Cardiac septum (tissue), 1 donor: Measurements from ENCODE around the gene ABHD4. TPM values are rescaled to one million over a fixed set of nuclear protein-coding genes. Genes with fewer than 3 reads are reported as not detected.
"Not testable (repeated sequence)": the region's sequence is repeated elsewhere in the genome, so short reads cannot be mapped to it uniquely, and the experiment has no call there.

Experiments
- DNase-seq: peaks from one replicate; pipeline ENCODE4 v3.0.0-alpha.2; 2020; ENCODE audit warnings: low spot score
- intact Hi-C: fragments of 100-400 bp; cut with DNase I; formaldehyde crosslinking; loops from one replicate; pipeline ENCODE4 v1.14.0; 2022
- total RNA-seq: library from RNA; stranded (reverse); fragmentation: NEBNext Ultra II Directional; extraction: Animal tissue kit (Norgen Biotek cat#: 25700); gene quantifications from one replicate; pipeline ENCODE4 v1.2.1, GENCODE V29; 2021
- donor health status: DM: no; HTN: no; CAD: no.

Gene ABHD4
- total RNA-seq, 1 donor from 2014 or later = 18.6 TPM

DNA sequence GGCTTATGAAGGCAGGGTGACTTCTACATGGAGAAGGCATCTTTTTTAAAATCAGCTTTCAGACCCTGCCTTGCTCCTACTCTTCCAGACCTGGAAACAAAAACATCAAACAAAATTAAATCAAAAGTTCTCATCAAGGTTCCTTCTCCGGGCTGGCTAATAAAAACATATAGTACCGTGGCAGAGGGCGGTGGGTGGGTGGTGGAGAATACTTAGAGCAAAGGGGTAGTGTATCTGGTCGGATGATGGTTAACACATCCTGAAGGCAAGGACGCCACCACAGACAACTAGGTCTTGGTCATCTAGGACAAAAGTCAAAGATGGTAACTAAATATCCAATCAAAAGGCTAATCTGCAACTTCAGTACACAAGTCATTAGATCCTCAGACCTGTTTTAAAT, 10.9 kb upstream of the ABHD4 start:
- intact Hi-C loops = loop anchor here (5.0 kb wide), 1 partner anchor 180 kb away; the partner anchor contains the start of gene OXA1L
- DNase-seq = no peak

DNA sequence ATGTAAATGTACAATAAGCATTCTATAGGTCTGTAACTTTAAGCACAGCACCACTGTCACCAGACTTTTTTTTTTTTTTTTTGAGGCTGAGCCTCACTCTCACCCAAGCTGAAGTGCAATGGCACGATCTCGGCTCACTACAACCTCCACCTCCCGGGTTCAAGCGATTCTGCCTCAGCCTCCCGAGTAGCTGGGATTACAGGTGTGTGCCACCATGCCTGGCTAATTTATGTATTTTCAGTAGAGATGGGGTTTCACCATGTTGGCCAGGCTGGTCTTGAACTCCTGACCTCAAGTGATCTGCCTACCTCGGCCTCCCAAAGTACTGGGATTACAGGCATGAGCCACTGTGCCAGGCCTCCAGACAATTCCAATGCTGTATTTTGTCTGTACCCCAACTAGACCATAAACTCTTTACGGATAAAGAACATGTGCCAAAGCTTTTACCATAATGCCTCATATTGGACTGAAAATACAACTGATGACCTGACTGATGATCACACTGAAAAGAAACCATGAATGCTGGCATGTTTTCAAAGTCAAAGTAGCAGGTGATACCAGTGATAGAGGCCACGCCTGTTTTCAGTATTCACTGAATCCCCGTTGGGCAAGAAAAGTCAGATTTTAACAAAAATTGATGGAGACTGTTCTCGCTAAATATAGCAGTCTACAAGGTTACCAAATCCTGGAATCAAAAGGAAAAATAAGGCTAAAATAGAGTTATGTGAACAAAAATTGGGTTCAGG, 10.2 kb upstream of the ABHD4 start:
- intact Hi-C loops = loop anchor here (5.0 kb wide), 1 partner anchor 179 kb away; the partner anchor contains the start of gene OXA1L
- DNase-seq = not testable (repeated sequence)

- intact Hi-C loops = loop anchor here (5.0 kb wide), 1 partner anchor 179 kb away; the partner anchor contains the start of gene OXA1L
- DNase-seq = no peak
Observed at GRCh38 chr14:22588526-22589095, 9.5 kb upstream of the ABHD4 start.

- DNase-seq = peak; percentile 99
- intact Hi-C loops = loop anchor here (5.0 kb wide), 1 partner anchor 178 kb away; the partner anchor contains the start of gene OXA1L
Observed at GRCh38 chr14:22589096-22589839, 8.8 kb upstream of the ABHD4 start, which contains the start of gene DAD1. Gene DAD1, minus strand, starts transcription at chr14:22589224. Its CDS starts 67 bp downstream, at chr14:22589157.

DNA sequence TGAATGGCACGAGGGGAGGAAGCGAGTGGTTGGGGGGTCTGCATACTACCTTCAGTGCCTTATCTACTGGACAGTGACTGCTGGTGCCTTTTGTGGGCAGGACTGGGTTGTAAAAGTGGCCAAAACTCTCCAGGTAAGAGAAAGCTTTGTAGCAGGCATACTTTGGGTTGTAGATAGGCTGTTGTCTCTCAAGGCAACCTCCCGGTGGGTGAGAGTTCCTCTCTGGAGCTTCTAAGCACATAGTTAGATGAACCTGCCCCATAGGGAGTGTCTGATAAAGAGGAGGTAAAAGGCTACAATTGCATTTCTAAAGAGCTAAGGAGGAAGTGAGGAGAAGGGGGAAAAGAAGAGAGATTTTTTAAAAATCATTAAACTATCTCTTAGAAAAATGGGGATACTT, 4.9 kb upstream of the ABHD4 start:
- DNase-seq = no peak
- intact Hi-C loops = no loop called here

- no peak for DNase-seq
- intact Hi-C loops = no loop called here
Observed at GRCh38 chr14:22593601-22594000, 4.5 kb upstream of the ABHD4 start.

GRCh38 chr14:22594156-22594716, 3.9 kb upstream of the ABHD4 start:
- intact Hi-C loops = no loop called here
- no peak for DNase-seq

GRCh38 chr14:22596354-22596879, 1.7 kb upstream of the ABHD4 start:
- DNase-seq = no peak
- intact Hi-C loops = no loop called here

DNA sequence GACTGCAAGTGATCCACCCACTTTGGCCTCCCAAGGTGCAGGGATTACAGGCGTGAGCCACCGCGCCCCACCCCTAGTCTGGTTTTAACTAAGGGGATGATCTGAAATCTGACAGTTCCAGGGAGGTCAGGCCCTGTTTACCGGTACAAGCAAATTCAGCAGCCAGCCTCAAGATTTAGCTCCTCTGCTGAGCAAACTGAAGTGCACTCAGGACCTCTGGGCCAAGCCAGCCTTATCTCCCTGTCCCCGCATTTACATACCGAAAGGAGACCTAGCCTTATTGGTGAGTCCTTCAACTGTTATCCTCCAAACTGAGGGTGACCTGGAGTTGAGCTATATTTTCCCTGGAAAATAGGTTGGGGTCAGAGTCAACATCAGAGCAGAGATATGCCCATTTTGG, 835 bp upstream of the ABHD4 start:
- intact Hi-C loops = no loop called here
- DNase-seq = no peak

DNA sequence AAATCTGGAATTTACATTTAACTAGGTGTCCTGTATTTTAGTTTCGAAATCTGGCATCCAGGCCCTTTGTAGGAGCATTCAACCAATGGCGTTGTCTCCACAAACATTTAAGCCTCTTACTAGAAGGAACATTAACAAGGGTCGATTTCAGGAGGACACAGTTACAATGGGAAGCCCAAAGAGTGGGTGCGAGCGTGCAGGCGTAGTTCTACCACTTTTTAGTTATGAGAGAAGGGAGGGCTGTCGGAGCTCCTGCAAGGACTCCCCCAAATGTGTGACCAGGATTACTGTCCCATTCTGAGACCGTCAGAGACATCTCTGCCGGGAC, 365 bp upstream of the ABHD4 start:
- intact Hi-C loops = no loop called here
- DNase-seq = no peak

DNA sequence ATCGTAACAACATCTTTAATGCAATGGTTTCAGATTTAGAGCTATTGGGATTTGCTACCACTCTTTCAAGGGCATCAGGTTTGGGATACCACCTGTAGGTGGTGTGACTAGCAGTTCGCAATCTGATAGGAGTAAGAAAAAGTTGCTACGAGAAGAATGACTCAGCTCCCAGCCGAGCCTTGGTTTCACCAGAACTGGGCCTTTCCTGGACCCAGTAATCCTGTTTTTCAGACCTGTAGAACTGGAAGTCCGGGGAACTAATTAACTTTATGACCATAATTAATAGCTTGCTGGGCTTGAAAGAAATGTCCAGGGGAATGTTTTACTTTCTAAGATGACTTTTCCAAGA, 770 bp downstream of the ABHD4 start:
- intact Hi-C loops = no loop called here
- no peak for DNase-seq

DNA sequence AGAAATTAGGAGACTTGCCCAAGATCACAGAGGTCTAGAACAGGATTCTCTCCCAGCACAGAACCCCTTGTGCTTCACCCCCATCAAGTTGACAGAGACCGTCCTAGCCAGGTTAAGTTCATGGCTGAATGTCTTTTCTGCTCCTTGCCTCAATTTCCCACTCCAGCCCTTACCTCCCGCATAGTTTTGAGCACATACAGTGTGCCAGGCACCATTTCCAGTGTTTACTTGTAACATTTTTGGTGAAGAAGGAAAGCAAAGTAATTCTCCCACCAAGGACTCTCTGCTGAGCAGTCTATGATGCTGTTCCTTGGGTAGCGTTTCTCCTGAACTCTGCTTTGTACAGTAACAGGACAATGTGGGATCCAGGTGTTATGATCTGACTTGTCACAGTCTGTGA, 1.2 kb downstream of the ABHD4 start:
- intact Hi-C loops = no loop called here
- no peak for DNase-seq

DNA sequence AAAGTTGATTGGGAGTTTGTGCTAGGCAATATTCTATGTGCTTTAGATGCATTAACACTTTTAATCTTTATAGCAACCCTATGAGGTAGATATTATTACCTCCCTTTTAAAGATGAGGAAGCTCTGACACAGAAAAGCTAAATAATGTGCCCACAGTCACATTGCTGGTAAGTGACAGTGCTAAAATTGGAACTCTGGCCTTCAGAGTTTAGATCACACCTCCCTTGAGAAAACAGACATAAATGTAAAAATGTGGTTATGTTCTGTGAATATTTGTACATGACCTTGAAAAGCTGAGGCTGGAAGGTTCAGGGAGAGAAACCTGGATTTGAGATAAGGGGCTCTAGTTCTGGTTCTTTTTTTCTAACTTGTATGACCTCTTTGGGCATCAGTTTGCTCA, 1.9 kb downstream of the ABHD4 start:
- no peak for DNase-seq
- intact Hi-C loops = no loop called here

GRCh38 chr14:22601456-22601855, 3.4 kb downstream of the ABHD4 start:
- DNase-seq = no peak
- intact Hi-C loops = no loop called here

- intact Hi-C loops = no loop called here
- DNase-seq = no peak
Observed at GRCh38 chr14:22601996-22602395, 3.9 kb downstream of the ABHD4 start.

DNA sequence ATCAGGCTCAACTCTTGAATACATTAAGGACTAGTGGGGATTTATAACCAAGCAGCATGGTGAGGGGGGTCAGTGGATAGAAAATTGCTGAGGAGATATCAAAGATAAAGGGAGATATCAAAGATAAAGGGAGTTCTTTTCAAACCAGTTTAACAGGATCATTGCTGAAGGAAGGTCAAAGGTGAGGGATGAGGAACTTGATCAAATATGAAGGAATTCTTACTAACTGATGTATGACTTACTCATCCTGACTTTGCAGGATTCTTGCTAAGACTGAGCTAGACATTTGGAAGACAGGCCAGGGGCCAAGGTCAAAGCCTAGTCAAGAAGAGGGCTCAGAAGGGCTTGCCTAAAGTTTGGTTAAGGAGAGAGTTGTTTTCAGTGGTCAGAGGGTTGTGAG, 4.8 kb downstream of the ABHD4 start:
- no peak for DNase-seq

DNA sequence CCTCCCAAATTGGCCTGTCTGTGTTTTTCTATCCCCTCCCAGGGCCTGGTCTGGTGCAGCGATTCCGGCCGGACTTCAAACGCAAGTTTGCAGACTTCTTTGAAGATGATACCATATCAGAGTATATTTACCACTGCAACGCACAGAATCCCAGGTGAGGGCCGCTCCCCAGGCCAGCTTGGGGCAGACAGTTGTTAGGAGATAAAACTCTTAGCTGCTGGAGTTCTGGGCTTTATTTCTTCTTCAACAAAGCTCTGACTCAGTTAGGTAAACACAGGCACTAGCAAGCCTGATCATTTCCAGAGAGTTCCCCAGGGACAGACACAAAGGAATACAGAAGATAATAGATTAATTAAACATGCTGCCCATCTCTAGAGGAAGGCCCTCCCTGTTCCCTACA, 8.3 kb downstream of the ABHD4 start:
- DNase-seq = no peak
- intact Hi-C loops = no loop called here

More for the DNA sequence above, 4.8 kb downstream of the ABHD4 start:
- intact Hi-C loops = no loop called here

GRCh38 chr14:22607291-22607690, 9.2 kb downstream of the ABHD4 start:
- intact Hi-C loops = no loop called here

DNA sequence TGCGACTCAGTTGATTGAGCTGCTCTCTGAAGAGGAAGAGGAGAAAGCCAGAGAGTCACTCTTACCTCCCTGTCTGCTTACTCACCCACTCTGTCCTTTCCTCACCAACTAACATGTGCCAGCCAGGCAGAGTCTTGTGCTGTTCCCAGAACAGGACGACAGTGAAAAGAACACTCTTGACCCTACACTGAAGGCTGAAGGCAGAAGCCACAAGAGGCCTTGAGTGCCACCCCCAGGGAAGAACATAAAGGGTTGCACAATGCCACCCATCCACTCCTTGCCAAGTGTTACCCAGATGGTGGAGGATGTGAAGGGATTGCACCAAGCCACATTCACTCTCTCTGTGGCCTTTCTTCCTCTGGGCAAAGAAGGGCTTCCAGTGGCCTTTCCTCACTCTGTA, 12.8 kb downstream of the ABHD4 start:
- DNase-seq = no peak
- intact Hi-C loops = no loop called here

More at GRCh38 chr14:22607291-22607690, 9.2 kb downstream of the ABHD4 start:
- no peak for DNase-seq

DNA sequence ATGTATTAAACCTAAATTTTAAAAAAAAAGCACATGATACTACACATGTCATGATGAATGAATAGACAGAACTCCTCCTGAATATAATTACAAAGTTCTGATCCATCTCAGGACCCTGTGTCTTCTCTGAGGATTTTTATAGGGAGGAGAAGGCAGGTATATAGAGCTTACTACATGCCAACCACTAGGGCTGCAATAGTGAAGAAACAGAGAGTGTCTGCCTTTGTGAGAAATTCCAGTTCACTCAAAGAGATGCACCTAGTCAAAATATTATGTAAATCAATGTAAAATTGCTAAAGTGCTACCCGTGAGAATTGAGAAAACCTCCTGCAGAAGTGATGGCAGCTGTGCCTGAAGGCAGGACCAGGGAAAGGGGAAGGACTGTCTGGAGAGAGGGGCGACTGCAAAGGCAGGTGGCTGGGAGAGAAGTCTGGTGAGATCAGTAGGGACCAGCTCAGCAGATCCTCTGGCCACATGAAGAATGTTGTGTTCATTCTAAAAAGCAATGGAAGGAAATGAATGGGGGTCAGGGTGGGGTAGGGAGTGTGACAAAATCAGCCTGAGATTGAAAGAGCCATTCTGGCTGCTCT, 15.1 kb downstream of the ABHD4 start:
- intact Hi-C loops = no loop called here
- no peak for DNase-seq
